ENCODE measurements around the gene SOCS4.
"Not testable (repeated sequence)": the region's sequence is repeated elsewhere in the genome, so short reads cannot be mapped to it uniquely, and the experiment has no call there.

Gene SOCS4

GRCh38 chr14:55026793-55027561, at the start of gene SOCS4, which contains the start of gene WDHD1:
Gene SOCS4 (plus strand): TSS chr14:55027236. CDS start chr14:55043042, 15,806 bp downstream.
Gene WDHD1 (minus strand): TSS chr14:55027099. CDS start chr14:55026787, 312 bp downstream.
- in situ Hi-C loops (cut with MboI; ENCODE audit: low sequenced_read_pairs): no loop called here

GRCh38 chr14:54979039-54979438, 48.0 kb upstream of the SOCS4 start:
- in situ Hi-C loops (cut with MboI; ENCODE audit: low sequenced_read_pairs): no loop called here

- in situ Hi-C loops (cut with MboI; ENCODE audit: low sequenced_read_pairs): no loop called here
These were observed 45.3 kb upstream of the SOCS4 start for GRCh38 chr14:54981698-54982097.

- in situ Hi-C loops (cut with MboI; ENCODE audit: low sequenced_read_pairs): no loop called here
These were observed 41.9 kb upstream of the SOCS4 start for GRCh38 chr14:54985156-54985555.

- in situ Hi-C loops (cut with MboI; ENCODE audit: low sequenced_read_pairs): no loop called here
These were observed 26.7 kb upstream of the SOCS4 start for GRCh38 chr14:55000381-55000780.

- in situ Hi-C loops (cut with MboI; ENCODE audit: low sequenced_read_pairs): no loop called here
These were observed 22.0 kb upstream of the SOCS4 start for GRCh38 chr14:55005071-55005470.

GRCh38 chr14:55015006-55015405, 12.0 kb upstream of the SOCS4 start:
- in situ Hi-C loops (cut with MboI; ENCODE audit: low sequenced_read_pairs): no loop called here

- in situ Hi-C loops (cut with MboI; ENCODE audit: low sequenced_read_pairs): no loop called here
These were observed 7.0 kb upstream of the SOCS4 start for GRCh38 chr14:55019968-55020554.

GRCh38 chr14:55024365-55024764, 2.7 kb upstream of the SOCS4 start:
- in situ Hi-C loops (cut with MboI; ENCODE audit: low sequenced_read_pairs): not testable (repeated sequence)

- in situ Hi-C loops (cut with MboI; ENCODE audit: low sequenced_read_pairs): no loop called here
These were observed 1.1 kb upstream of the SOCS4 start for GRCh38 chr14:55025948-55026347.

- in situ Hi-C loops (cut with MboI; ENCODE audit: low sequenced_read_pairs): no loop called here
These were observed 619 bp upstream of the SOCS4 start for GRCh38 chr14:55026441-55026792.

- in situ Hi-C loops (cut with MboI; ENCODE audit: low sequenced_read_pairs): no loop called here
These were observed 1.0 kb downstream of the SOCS4 start for GRCh38 chr14:55028066-55028465.

- in situ Hi-C loops (cut with MboI; ENCODE audit: low sequenced_read_pairs): no loop called here
These were observed 1.4 kb downstream of the SOCS4 start for GRCh38 chr14:55028476-55028875.

- in situ Hi-C loops (cut with MboI; ENCODE audit: low sequenced_read_pairs): no loop called here
These were observed 4.2 kb downstream of the SOCS4 start for GRCh38 chr14:55031190-55031589.

- in situ Hi-C loops (cut with MboI; ENCODE audit: low sequenced_read_pairs): not testable (repeated sequence)
These were observed 11.0 kb downstream of the SOCS4 start for GRCh38 chr14:55037995-55038394.

- in situ Hi-C loops (cut with MboI; ENCODE audit: low sequenced_read_pairs): no loop called here
These were observed 11.7 kb downstream of the SOCS4 start for GRCh38 chr14:55038708-55039107.

GRCh38 chr14:55043528-55043927, 16.5 kb downstream of the SOCS4 start:
- in situ Hi-C loops (cut with MboI; ENCODE audit: low sequenced_read_pairs): no loop called here

- in situ Hi-C loops (cut with MboI; ENCODE audit: low sequenced_read_pairs): no loop called here
These were observed 18.1 kb downstream of the SOCS4 start for GRCh38 chr14:55045087-55045486.

- in situ Hi-C loops (cut with MboI; ENCODE audit: low sequenced_read_pairs): no loop called here
These were observed 20.4 kb downstream of the SOCS4 start for GRCh38 chr14:55047301-55048053.

- in situ Hi-C loops (cut with MboI; ENCODE audit: low sequenced_read_pairs): no loop called here
These were observed 21.9 kb downstream of the SOCS4 start for GRCh38 chr14:55048900-55049436.

- in situ Hi-C loops (cut with MboI; ENCODE audit: low sequenced_read_pairs): no loop called here
These were observed 24.1 kb downstream of the SOCS4 start for GRCh38 chr14:55051165-55051422.
